HG03342 (cell line): ENCODE data around the gene PRPSAP1.

Source experiments
- ATAC-seq: cut with Tn5 transposase; IDR thresholded peaks from one replicate; pipeline ENCODE4 v1.9.1; 2021; ENCODE audit warnings: mild to moderate bottlenecking, moderate library complexity; ENCODE audit not compliant: unreplicated experiment

PRPSAP1 gene

DNA sequence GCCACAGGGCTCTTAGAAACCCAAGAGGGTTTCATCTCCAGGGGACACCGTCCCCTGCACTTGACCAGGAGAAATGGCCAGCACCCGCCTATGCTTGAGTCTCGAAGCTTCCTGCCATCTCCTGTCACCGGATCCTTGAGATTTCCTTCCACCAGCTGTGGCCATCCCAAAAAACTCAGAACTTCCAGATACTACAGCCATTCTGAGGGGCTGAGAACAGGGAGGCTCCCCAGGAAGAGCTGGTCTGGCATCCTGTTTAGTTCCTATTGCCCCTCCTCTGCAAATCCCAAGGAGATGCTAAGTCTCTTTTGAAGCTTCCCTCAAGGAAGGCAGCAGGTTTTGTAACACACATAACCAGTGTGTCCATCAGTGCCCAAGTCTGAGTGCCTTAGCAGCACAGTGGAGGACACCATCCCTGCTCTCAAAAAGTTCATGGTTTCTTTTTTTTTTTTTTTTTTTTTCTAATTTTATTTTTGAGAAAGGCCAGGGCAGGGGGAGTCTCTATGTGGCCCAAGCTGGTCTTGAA lies 86.6 kb downstream of the PRPSAP1 start:
- ATAC-seq, result no peak

DNA sequence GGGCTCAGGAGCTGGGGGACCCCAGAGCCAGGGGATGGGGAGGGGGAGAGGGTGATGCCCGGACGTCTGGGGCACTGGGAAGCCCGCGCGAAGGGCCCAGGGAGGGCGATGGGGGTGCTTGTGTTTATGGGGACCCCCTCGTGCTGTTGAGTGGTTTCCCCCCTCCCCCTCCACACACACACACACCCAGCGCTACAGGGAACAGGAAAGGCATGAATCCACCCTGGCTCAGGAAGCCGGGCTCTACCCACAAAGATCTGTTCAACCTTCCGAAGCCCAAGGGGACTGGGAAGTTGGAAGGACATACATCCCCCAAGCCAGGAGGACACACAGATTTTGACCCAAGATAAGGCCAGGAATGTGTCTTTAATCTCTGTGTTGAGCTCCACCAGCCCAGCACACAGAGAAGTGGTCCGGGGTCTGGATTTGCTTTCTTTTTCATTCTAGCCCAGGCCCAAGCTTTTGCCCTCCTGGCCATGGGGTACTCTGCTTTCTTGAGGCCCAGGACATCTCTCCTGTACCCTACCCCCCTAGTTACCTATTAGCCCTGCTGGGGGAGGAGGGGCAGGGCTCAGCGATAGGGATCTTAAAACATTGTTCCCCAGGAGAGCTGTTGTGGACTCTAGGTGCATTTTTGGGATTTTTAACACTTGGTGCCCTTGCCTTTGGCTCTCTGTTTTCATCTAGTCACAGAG lies 87.3 kb downstream of the PRPSAP1 start:
- no peak for ATAC-seq

DNA sequence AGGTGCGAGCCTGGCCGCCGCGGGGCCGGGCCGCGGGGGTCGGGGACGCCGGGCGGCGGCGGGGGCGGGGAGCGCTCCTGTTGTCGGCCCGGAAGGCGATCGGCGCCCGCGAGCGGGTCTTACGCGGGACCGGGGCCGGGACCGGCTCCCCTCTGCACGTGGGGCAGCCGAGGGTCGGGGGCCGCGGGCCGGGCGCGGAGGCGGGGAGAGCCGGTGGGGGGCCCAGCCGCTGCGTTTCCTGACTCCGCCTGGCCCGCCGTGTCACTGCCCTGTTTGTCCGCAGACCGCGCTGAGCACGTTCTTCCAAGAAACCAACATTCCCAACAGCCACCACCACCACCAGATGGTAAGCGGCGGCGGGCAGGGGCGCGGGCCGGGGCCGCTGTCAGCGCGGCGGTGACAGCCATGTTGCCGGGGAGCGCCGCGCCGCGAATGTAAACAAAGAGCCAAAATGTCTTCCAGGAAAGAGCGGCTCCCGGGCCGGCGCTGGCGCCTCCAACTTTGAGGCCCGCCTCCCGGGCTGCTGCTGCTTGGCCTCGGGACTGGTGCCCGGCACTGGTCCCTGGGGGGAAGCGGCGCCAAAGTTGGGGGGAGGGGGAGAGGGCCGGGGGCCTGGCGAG lies 88.0 kb downstream of the PRPSAP1 start:
- no peak for ATAC-seq

DNA sequence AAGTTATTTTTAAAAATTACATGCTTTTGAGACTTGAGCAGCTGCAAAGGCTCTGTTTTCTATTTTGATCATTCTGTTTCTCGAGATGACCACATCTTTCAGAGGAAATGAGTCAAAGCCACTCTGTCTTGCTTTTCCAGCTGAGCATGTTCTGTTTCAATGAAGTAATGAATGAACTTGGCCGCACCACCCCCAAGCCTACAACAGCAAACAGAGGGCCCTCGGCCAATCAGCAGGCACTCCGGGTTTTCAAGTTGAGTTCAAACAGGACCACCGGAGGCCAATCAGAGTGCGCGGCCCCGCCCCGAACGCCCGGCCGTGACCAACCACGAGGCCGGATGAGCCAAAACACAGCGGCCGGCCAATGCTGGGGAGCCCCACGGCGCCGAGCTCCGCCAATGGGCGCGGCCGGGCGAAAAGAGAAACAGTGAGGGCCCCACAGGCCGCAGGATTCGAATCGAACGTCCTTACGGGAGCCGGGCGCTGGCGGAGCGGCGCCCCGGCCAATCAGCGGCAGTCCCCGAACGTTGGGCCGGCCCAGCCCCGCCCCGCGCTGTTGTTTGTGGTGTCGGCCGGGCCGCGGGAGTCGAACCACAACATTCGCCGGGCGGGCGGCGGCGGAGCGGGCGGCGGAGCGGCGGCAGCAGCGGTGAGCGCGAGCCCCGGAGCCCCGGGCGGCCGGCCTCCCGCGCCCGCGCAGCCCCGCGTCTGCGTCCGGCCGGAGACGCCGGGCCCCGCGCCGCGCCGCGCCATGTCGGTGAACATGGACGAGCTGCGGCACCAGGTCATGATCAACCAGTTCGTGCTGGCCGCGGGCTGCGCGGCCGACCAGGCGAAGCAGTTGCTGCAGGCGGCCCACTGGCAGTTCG lies 88.7 kb downstream of the PRPSAP1 start, which contains the start of gene UBALD2:
UBALD2 (plus strand) TSS at position 594 of the 869 bp plus-strand sequence; CDS start at position 752, 158 bp downstream.
- peak; percentile 67 for ATAC-seq

DNA sequence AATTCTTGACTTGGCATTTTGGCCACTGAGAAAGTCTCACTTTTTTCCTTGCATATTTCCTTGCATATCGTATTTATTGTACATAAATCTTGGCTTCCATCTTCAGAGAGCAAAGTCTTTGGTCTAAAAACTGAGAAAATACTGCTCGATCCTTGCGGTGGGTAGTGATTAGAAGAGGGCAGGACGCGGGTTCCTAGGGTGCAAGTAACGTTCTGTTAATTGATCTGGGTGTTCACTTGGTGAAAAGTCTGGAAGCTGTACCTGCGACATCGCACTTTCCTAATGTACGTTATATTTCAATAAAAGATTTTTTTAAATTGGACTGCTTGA lies 89.3 kb downstream of the PRPSAP1 start:
- no peak for ATAC-seq

DNA sequence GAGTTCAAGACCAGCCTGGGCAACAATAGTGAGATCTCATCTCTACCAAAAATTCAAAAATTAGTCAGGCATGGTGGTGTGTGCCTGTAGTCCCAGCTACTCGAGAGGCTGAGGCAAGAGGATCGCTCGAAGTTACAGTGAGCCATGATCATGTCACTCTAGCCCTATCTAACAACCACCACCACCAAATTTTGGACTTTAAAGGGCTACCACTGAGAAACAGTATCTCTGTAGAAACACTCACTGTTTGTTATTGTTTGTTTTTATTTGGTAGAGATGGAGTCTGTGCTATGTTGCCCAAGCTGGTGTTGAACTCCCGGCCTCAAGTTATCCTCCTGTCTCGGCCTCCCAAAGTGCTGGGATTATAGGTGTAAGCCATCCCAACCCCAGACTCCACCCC lies 89.8 kb downstream of the PRPSAP1 start:
- no peak for ATAC-seq

DNA sequence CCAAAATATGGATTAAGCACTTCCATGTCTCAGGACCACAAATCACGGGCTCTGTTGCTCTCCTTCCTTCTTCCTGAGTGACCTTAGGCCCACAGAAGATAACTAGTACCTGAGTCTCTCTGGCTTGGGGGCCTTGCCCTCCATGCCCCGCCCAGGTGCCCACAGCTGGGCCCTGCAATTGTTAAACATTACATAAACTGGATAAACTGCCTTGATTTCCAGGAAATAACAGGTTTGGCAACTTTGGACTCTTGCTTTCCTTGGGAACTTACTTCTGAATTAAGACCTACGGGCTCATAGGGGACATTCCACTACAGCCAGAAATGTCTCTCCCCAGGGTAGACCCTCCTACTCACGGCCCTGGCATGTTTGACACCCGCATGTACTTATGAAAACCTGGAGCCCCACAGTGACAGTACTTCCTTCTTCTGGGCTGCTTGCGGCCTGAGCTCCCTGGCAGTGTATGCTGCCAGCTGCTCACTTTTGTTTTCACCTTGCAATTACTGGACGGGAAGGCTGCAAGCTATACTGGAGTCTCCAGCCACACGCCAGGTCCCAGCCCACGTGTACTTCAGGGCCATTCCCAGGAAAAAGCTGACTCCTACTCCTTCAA lies 90.9 kb downstream of the PRPSAP1 start:
- no peak for ATAC-seq

DNA sequence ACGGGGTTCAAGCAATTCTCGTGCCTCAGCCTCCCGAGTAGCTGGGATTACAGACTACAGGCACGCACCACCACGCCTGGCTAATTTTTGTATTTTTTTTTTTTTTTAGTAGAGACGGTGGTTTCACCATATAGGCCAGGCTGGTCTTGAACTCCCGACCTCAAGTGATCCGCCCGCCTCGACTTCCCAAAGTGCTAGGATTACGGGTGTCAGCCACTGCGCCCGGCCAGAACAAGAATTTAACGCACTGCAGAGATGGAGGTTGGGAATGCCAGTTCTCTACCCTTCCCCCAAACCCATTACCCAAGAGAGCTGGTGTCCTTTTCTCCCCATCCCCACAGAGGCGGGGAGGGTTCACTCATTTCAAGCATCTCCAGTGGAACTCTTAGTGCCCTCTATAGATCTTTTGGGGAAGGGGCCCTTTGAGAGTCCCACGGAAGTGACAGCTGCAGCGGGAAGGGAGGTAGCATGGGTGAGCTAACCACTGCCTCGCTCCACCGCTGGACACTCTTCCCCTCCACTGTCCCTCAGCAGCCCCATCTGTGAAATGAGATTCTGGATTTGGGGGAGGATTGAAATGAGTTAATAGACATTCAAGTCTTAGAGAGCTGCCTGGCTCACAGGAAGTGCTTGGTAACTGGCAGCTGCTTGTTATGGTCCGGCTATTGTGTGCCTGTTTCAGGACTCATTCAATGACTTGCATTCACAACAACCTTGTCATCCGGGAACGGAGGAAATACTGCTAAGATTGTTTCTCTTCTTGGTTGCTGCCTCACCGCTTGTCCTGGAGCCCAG lies 92.1 kb downstream of the PRPSAP1 start:
- ATAC-seq, result no peak

DNA sequence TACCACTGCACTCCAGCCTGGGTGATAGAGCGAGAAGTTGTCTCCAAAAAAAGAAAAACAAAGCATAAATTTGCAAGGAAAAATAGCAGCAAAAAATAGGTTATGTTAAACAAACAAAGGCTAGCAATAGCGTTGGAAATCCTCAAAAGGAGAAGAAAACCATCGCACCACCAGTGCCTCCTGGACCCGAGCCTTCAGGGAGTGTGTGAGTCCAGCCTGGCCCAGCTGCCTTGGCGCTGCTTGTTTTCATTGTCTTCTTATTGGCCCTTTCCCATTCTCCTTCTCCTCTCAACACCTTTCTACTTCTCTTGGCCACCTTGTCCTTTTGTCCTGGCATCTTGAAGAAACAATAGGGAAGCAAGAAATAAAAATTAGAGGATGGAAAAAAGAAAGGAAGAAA lies 93.0 kb downstream of the PRPSAP1 start:
- ATAC-seq, result no peak

DNA sequence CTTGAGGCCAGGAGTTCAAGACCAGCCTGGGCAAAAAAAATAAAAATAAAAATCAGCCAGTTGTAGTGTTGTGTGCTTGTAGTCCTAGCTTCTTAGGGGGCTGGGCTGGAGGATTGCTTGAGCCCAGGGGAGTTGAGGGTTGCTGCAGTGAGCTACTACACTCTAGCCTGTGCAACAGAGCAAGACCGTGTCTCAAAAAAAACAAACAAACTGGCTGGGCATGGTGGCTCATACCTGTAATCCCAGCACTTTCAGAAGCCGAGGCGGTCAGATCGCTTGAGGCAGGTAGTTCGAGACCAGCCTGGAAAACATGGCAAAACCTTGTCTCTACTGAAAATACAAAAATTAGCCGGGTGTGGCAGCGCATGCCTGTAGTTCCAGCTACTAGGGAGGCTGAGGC lies 93.5 kb downstream of the PRPSAP1 start:
- ATAC-seq, result no peak
